Activated CD4-positive, alpha-beta T cell treated with anti-CD3 and anti-CD28 coated beads, Interleukin-2, Interleukin-6, amounts not matched to agents 100 ng/mL and 50 ng/mL, durations not matched to agents 16 hours and 8 hours (primary cell): ENCODE measurements around the gene C1GALT1.
A peak's percentile ranks its signal among the peaks of the same experiment; 100 is the strongest.
"Not testable (repeated sequence)": the region's sequence is repeated elsewhere in the genome, so short reads cannot be mapped to it uniquely, and the experiment has no call there.

Experiments
- DNase-seq: peaks from one replicate; pipeline ENCODE4 v3.0.0-alpha.2; 2020

C1GALT1 gene

GRCh38 chr7:7239346-7239745 lies 57.0 kb downstream of the C1GALT1 start:
- no peak for DNase-seq

- no peak for DNase-seq
These were observed 60.6 kb downstream of the C1GALT1 start for GRCh38 chr7:7242899-7243298.

GRCh38 chr7:7245233-7245632 lies 62.9 kb downstream of the C1GALT1 start:
- not testable (repeated sequence) for DNase-seq

GRCh38 chr7:7246223-7246622 lies 63.9 kb downstream of the C1GALT1 start:
- no peak for DNase-seq

- DNase-seq: no peak
These were observed 65.3 kb downstream of the C1GALT1 start for GRCh38 chr7:7247658-7248057.

GRCh38 chr7:7249814-7250213 lies 67.5 kb downstream of the C1GALT1 start:
- no peak for DNase-seq

- no peak for DNase-seq
These were observed 69.4 kb downstream of the C1GALT1 start for GRCh38 chr7:7251742-7252141.

- DNase-seq: no peak
These were observed 72.0 kb downstream of the C1GALT1 start for GRCh38 chr7:7254319-7254718.

- no peak for DNase-seq
These were observed 72.6 kb downstream of the C1GALT1 start for GRCh38 chr7:7254908-7255307.

GRCh38 chr7:7256731-7257274 lies 74.5 kb downstream of the C1GALT1 start:
- no peak for DNase-seq

- peak; percentile 57 for DNase-seq
These were observed 75.8 kb downstream of the C1GALT1 start for GRCh38 chr7:7257899-7258692.

GRCh38 chr7:7261863-7262262 lies 79.5 kb downstream of the C1GALT1 start:
- peak; percentile 2 for DNase-seq

GRCh38 chr7:7263297-7264230 lies 81.2 kb downstream of the C1GALT1 start:
- DNase-seq: no peak

- no peak for DNase-seq
These were observed 82.1 kb downstream of the C1GALT1 start for GRCh38 chr7:7264306-7265040.

- DNase-seq: no peak
These were observed 83.0 kb downstream of the C1GALT1 start for GRCh38 chr7:7265081-7266075.

GRCh38 chr7:7266257-7266881 lies 84.0 kb downstream of the C1GALT1 start:
- no peak for DNase-seq

- no peak for DNase-seq
These were observed 88.9 kb downstream of the C1GALT1 start for GRCh38 chr7:7271094-7271874.

- no peak for DNase-seq
These were observed 90.0 kb downstream of the C1GALT1 start for GRCh38 chr7:7272294-7272693.

GRCh38 chr7:7274782-7275181 lies 92.4 kb downstream of the C1GALT1 start:
- no peak for DNase-seq

GRCh38 chr7:7276161-7276560 lies 93.8 kb downstream of the C1GALT1 start:
- DNase-seq: no peak
